ENCODE results near the gene CAMTA1.
A peak's percentile ranks its signal among the peaks of the same experiment; 100 is the strongest.

Gene CAMTA1

DNA sequence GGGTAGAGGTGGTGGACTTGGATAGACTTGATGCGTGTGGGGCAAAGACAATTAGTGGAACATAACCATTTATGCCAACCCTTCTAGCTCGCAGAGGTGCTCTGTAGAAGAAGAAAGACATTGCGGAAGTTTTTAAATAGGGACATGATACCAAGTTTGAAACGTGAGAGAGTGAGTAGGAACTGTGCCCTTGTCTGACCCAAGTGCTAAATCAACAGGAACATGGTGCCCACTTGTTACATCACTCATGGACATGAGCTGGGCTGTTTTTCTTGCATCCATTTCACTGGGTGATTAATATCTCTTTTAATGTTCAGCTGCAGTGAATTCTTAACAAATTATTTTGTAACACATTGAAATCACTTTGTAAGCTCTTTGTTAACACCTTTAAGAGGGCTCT, 577.7 kb downstream of the CAMTA1 start:
- DNase-seq, result no peak

GRCh38 chr1:7363450-7363849, 578.2 kb downstream of the CAMTA1 start:
- DNase-seq, result no peak

DNA sequence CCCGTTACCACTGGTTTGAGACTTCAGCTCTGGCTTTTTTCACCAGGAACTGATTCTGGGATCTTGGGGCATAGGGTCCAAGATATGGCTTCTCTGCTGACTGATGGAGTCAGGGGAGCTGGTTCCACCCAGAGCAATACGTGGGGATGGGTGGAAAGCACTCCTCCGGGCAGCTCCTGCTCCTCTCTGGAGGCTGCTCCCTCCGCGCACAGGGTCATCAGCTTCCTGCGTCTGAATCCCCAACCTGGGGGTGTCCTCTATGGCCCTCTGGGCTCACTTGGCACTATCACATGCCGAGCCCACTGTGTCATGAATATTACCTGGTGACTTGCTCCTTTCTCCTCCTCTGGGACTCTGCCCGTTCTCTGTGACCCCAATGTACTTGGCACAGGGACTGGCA, 580.5 kb downstream of the CAMTA1 start:
- no peak for DNase-seq

DNA sequence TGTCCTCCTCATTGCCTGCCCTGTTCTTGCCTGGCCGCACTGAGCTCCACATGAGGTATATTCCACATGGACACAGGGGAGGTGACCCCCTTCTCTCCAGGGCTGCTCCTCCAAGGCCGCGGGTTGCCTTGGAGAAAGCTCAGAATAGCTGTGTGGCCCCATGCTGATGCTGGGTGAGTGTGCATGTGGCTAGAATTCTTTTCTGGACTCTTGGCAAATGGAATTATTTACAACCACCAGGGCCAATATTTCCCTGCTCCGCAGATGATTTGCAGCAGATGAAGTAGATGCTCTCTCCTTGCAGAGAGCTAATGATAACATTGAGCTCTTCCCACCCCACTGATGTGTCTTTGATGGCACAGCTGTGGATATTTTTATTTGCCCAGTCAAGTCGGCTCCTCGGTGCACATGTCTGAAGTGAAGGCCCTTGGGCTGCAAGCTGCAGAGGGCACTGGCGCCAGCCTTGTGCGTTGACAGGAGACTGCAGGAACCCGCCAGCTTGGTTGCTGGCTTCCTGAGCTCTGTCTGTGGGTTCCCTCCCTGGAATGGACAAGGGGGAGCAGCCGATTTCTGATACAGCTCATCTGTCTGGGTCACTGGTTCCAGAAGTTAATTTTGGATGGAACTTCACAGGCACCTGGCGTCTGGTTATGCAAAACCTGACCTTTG, 581.2 kb downstream of the CAMTA1 start:
- DNase-seq, result no peak

GRCh38 chr1:7366955-7367665, 581.9 kb downstream of the CAMTA1 start:
- DNase-seq, result no peak

DNA sequence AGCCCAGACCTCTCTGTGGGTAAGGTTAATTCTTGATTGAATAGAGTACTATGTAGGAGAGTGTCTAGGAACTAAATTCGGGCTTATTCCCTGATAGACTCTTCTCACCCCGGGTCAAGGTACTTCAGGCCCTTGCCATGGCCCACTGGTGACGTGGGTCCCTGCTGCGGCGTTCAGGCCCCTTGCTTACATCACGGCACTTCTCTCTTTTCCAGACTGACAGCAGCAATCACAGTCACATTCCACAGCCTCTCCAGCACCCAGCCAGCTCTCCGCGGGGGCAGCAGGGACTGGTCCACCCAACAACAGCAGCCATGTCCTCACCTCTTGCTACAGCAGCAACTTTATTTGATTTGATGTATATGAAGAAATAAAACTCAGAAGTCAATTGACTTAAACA, 584.6 kb downstream of the CAMTA1 start:
- no peak for DNase-seq

DNA sequence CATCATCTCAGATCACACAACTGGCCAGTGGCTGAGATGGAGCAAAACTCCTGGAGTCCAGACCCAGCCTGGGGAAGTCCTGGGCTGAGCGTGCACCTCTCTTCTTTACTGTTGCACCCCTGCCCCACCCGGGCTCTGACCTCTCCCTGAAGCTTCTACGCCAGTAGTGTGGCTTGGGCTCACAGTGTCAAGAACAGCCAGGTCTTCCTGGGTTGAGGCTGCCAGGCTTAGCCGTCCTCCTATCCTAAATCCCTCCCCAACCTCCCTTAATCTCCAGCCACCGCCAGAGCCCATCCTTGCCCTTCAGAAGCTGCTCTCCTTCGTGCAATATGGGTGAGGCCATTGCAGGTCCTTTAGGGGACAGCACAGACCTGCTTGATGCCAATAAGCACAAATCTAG, 586.7 kb downstream of the CAMTA1 start:
- DNase-seq, result no peak

DNA sequence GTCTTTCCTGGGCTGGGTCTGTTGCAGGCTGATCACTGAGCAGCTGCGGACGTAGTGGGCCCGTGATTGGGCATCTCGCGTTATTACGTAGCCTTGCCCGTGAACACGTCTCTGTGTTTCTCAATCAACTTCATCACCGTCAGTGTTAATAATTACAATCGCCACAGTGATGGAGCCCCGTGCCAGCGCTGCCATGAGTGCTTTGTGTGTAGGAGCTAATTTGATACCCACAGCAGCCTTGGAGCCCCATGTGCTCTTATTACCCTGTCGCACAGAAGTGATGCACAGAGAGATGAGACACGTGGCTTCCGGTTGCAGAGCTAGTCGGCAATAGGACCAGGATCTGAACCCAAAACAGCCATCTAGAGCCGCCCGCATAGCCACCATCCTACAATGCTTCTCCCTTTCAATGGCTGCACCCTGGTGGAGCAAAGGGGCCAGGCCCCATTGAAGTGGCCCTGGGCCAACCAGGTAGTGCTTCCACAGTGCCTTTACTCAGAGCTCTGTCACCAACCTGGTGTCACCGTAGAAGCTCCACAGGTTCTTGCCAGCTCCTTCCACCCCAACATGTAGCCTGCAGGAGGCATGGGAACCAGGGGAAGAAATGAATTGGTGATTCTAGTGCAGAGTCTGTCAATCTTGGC, 587.3 kb downstream of the CAMTA1 start:
- no peak for DNase-seq

DNA sequence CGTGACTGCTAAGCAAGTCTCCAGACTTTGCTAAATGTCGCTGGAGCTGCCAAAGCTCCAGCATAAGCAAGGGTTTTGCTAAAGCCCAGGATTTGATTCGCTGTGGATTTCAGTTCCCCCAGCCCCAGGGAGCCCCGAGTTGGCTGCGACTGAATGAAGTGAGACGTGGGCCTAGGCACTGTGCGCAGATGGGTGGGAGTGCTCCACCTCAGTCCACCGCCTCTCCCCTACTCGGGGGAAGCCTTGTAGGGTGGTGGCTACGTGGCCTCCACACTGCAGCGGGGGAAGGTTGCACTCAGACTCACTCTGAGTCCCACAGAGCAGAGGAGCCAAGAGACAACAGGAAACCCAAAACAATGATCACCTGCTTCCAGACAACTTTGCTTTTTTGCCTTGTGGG, 588.0 kb downstream of the CAMTA1 start:
- peak; percentile 37 for DNase-seq

- DNase-seq, result peak; percentile 40
Observed at GRCh38 chr1:7373876-7374562, 588.8 kb downstream of the CAMTA1 start.

GRCh38 chr1:7374563-7375160, 589.4 kb downstream of the CAMTA1 start:
- DNase-seq, result peak; percentile 38

GRCh38 chr1:7375329-7375728, 590.1 kb downstream of the CAMTA1 start:
- DNase-seq, result peak; percentile 37

- DNase-seq, result peak; percentile 46
Observed at GRCh38 chr1:7375781-7376660, 590.8 kb downstream of the CAMTA1 start.

GRCh38 chr1:7376676-7377075, 591.4 kb downstream of the CAMTA1 start:
- DNase-seq, result peak; percentile 28

GRCh38 chr1:7378346-7379130, 593.3 kb downstream of the CAMTA1 start:
- DNase-seq, result peak; percentile 41

DNA sequence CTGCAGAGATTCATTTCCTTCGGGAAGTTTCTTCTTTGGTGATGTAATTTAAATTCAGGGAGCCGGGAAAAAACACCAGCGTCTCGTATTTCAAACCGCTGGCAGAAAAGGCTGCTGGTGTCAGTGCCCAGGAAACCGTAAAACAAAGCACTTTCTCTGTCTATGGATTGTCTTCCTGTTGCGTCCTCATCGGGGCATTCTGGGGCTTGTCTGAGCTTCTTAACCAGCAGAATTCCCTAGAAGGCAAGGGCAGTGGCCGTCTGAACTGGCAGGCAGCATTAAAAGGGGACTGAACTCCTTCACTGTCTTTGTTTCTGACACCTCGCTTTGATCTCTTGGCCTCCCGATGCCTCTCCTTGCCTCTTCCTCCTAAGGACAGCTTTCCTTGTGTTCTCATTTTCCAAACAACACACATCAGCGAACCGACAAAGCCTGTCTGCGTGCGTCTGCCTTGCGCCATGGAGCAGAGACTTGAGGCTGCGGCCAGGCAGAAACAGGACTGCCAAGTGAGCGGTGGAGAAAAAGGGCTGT, 594.3 kb downstream of the CAMTA1 start:
- peak; percentile 94 for DNase-seq

DNA sequence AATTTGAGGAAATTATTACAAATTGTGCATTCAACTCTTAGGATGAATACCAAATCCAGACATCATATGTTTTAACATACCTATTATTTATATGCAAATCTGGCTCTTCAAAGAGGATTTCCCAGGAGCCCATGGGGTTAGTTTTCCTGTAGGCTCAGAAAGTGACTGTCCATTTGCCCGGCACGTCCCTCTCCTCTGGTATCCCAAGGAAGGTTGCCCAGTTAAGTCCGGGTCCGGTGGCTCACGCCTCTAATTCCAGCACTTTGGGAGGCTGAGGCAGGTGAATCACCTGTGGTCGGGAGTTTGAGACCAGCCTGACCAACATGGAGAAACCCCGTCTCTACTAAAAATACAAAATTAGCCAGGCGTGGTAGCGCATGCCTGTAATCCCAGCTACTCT, 594.8 kb downstream of the CAMTA1 start:
- DNase-seq, result peak; percentile 36

DNA sequence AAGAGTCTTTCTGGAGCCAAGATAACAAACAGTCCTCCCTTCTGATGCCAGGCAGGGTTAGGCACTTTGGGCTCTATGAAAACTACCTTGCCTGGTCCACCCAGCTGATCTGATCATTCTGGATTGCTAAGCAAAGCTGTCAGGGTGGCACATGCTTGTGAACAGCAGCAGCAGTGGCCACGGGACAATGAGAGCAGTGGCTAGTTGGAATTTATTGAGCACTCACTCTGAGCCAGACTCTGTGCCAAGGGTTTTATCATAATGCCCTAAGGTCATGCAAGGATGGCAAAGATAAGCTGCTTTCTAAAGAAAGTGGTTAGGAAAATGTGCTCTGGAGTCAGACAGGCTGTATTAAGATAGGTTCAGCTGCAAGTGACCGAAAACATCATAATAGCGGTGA, 595.5 kb downstream of the CAMTA1 start:
- peak; percentile 62 for DNase-seq

GRCh38 chr1:7381729-7382128, 596.5 kb downstream of the CAMTA1 start:
- peak; percentile 8 for DNase-seq

- DNase-seq, result peak; percentile 5
Observed at GRCh38 chr1:7382971-7383370, 597.7 kb downstream of the CAMTA1 start.
